Measurements from ENCODE around the gene CRY1.

GRCh38 chr12:107099917-107100316 is 6.6 kb upstream of the CRY1 start:
- TF ChIP-seq CTCF (IDR thresholded peaks at IDR 0.05) (no peak), POLR2A (IDR thresholded peaks at IDR 0.05) (no peak)
